ENCODE data around the gene ZNF521.

DNA sequence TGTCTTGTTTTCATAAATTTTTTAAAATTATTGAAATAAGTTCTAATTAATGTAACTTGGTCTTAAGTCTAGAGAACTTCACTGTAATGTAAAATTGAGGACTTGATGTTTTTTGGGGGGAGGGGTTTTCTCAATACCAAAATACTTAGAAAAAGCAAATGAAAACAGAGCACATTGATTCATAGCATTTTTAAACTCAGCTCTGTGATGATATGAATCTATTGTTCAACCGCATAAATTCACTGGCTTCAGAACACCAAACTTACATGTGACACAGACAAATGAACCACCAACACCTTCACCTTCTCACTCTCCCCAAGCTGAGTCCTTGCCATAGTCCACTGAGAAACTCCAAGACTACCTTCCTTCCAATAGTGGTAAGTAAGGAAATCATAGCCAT lies 108.2 kb downstream of the ZNF521 start:
- TF ChIP-seq TAF1 (IDR thresholded peaks at IDR 0.05; ENCODE audit: low read depth, low read length) (no peak), POLR2A (IDR thresholded peaks at IDR 0.05; ENCODE audit: low read depth, low read length) (no peak)

All from GM12891 (cell line).